ENCODE measurements around the gene PROZ. TPM values are rescaled to one million over a fixed set of nuclear protein-coding genes. Genes with fewer than 3 reads are reported as not detected.

The PROZ gene
- total RNA-seq, 3 donors from 2014 or later (not counting 1 experiment from before 2014, with no cell fraction given): 0.82 TPM; not detected in 2

- peaks cover 12% of the 10 kb centered on the region for H3K36me3 ChIP-seq (ENCODE audit: control insufficient read depth, insufficient read depth, low read length)
- no peaks in the 10 kb centered on the region for H3K9me3 ChIP-seq (ENCODE audit: control insufficient read depth, insufficient read depth, low read length)
- WGBS (ENCODE audit: insufficient coverage): under 1% methylated on average over 66 of the region's 66 CpGs
- Mint-ChIP-seq H3K9me3 (no peaks in the 10 kb centered on the region), H3K27ac (peak within 1 kb of the TSS; percentile 77 to 88), H3K4me3 (peak within 1 kb of the TSS; percentile 89), H3K36me3 (no peaks in the 10 kb centered on the region), H3K27me3 (ENCODE audit: low read depth in 2 of 2) (no peaks in the 10 kb centered on the region), H3K4me1 (peaks cover 45 to 56% of the 10 kb centered on the region in 2 donors)
- H3K4me3 ChIP-seq (ENCODE audit: low read length): peak within 1 kb of the TSS; percentile 75
- H3K4me1 ChIP-seq (ENCODE audit: control insufficient read depth, insufficient read depth, low read length): peaks cover 29% of the 10 kb centered on the region
- H3K27me3 ChIP-seq (ENCODE audit: control insufficient read depth, insufficient read depth, low read length): no peaks in the 10 kb centered on the region
- peak; percentile 49 to 69 (median 63) for ATAC-seq
- peak; percentile 60 to 82 for DNase-seq
- no peak for TF ChIP-seq CTCF (IDR thresholded peaks at IDR 0.05)
- peak within 1 kb of the TSS; percentile 99 for H3K27ac ChIP-seq (ENCODE audit: low read length)
- intact Hi-C loops (cut with micrococcal nuclease): loop anchor here (2.0 to 5.0 kb wide), 3 partner anchors 23 to 88 kb away; partner anchors contain the start of gene LAMP1
Measured at GRCh38 chr13:113209336-113209758, 50.9 kb downstream of the PROZ start, which contains the start of gene CUL4A. Gene CUL4A, plus strand, starts transcription at chr13:113209613. Its CDS starts 15 bp downstream, at chr13:113209628.

GRCh38 chr13:113209759-113210421 lies 51.4 kb downstream of the PROZ start:
- under 1% methylated on average over 67 of the region's 67 CpGs for WGBS (ENCODE audit: insufficient coverage)
- H3K36me3 Mint-ChIP-seq: no peaks in the 10 kb centered on the region

GRCh38 chr13:113210833-113211232 lies 52.4 kb downstream of the PROZ start:
- Histone ChIP-seq H3K27ac (ENCODE audit: low read length) (no peak overlapping the region), H3K36me3 (ENCODE audit: control insufficient read depth, insufficient read depth, low read length) (peaks cover 7% of the 10 kb centered on the region), H3K27me3 (ENCODE audit: control insufficient read depth, insufficient read depth, low read length) (no peaks in the 10 kb centered on the region), H3K9me3 (ENCODE audit: control insufficient read depth, insufficient read depth, low read length) (no peaks in the 10 kb centered on the region), H3K4me3 (ENCODE audit: low read length) (no peak overlapping the region), H3K4me1 (ENCODE audit: control insufficient read depth, insufficient read depth, low read length) (peaks cover 39% of the 10 kb centered on the region)
- no peak for TF ChIP-seq CTCF (IDR thresholded peaks at IDR 0.05)
- intact Hi-C loops (cut with micrococcal nuclease): no loop called here
- Mint-ChIP-seq H3K27me3 (ENCODE audit: low read depth in 2 of 2) (no peaks in the 10 kb centered on the region), H3K4me3 (peak overlapping the region; percentile 53), H3K36me3 (no peaks in the 10 kb centered on the region), H3K27ac (peak overlapping the region in 1 of 2 donors; percentile 82), H3K9me3 (no peaks in the 10 kb centered on the region), H3K4me1 (peaks cover 34 to 45% of the 10 kb centered on the region in 2 donors)
- no peak for ATAC-seq
- no peak for DNase-seq
- WGBS (ENCODE audit: insufficient coverage): 86% methylated on average over 5 of the region's 6 CpGs

More at GRCh38 chr13:113209759-113210421, 51.4 kb downstream of the PROZ start:
- H3K4me3 ChIP-seq (ENCODE audit: low read length): peak overlapping the region; percentile 44
- Mint-ChIP-seq H3K9me3 (no peaks in the 10 kb centered on the region), H3K27ac (peak overlapping the region; percentile 64 to 82), H3K4me1 (peaks cover 44 to 55% of the 10 kb centered on the region in 2 donors), H3K27me3 (ENCODE audit: low read depth in 2 of 2) (no peaks in the 10 kb centered on the region), H3K4me3 (peak overlapping the region; percentile 82)
- TF ChIP-seq CTCF (IDR thresholded peaks at IDR 0.05): no peak
- H3K4me1 ChIP-seq (ENCODE audit: control insufficient read depth, insufficient read depth, low read length): peaks cover 30% of the 10 kb centered on the region
- peaks cover 7% of the 10 kb centered on the region for H3K36me3 ChIP-seq (ENCODE audit: control insufficient read depth, insufficient read depth, low read length)
- intact Hi-C loops (cut with micrococcal nuclease): loop anchor here (2.0 to 5.0 kb wide), 3 partner anchors 23 to 87 kb away; partner anchors contain the start of gene LAMP1
- ATAC-seq (peak; percentile 40 to 63 (median 57)), DNase-seq (peak; percentile 54 to 89)
- H3K9me3 ChIP-seq (ENCODE audit: control insufficient read depth, insufficient read depth, low read length): no peaks in the 10 kb centered on the region
- H3K27ac ChIP-seq (ENCODE audit: low read length): peak overlapping the region; percentile 51
- H3K27me3 ChIP-seq (ENCODE audit: control insufficient read depth, insufficient read depth, low read length): no peaks in the 10 kb centered on the region
